Activated naive CD4-positive, alpha-beta T cell treated with anti-CD3 and anti-CD28 coated beads, Interleukin-2, amount 50 U/mL, for 24 hours (primary cell): Measurements from ENCODE around the gene MYZAP.
A peak's percentile ranks its signal among the peaks of the same experiment; 100 is the strongest.

ENCODE experiments used
- H3K27ac Mint-ChIP-seq: one replicate; pipeline ENCODE4 v1.8.0; 2021; ENCODE audit warnings: mild to moderate bottlenecking, mixed read lengths
- H3K27me3 Mint-ChIP-seq: one replicate; pipeline ENCODE4 v1.8.0; 2021; ENCODE audit warnings: mixed read lengths
- H3K36me3 Mint-ChIP-seq: one replicate; pipeline ENCODE4 v1.8.0; 2021; ENCODE audit warnings: mixed read lengths
- H3K4me1 Mint-ChIP-seq: one replicate; pipeline ENCODE4 v1.8.0; 2021; ENCODE audit warnings: mixed read lengths
- H3K4me3 Mint-ChIP-seq: one replicate; pipeline ENCODE4 v1.8.0; 2021; ENCODE audit warnings: mild to moderate bottlenecking, mixed read lengths
- H3K9me3 Mint-ChIP-seq: one replicate; pipeline ENCODE4 v1.8.0; 2021; ENCODE audit warnings: mixed read lengths

Gene MYZAP

DNA sequence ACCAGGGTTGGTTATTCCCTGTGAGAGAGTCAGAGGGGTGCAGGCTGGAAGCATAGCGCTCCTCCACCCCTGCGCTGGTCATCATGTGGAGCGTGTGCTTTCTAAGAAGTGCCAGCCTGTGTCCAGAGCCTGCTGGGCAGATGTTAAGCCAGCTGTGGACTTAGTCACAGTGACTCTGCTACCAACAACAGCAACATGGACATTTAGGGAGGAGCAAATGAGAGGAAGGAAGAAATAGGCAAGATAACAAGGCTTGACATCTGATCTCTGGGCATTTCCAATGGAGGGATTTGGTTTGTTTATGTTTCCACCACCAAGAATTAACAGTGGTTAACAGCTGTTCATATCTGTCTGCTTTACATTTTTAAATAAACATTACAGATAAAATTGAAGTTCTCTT, 36.4 kb upstream of the MYZAP start:
- no peaks in the 10 kb centered on the region for H3K36me3 Mint-ChIP-seq
- H3K4me1 Mint-ChIP-seq, result peaks cover 5% of the 10 kb centered on the region
- H3K4me3 Mint-ChIP-seq, result no peak overlapping the region
- no peaks in the 10 kb centered on the region for H3K27me3 Mint-ChIP-seq
- no peaks in the 10 kb centered on the region for H3K9me3 Mint-ChIP-seq
- no peak overlapping the region for H3K27ac Mint-ChIP-seq

DNA sequence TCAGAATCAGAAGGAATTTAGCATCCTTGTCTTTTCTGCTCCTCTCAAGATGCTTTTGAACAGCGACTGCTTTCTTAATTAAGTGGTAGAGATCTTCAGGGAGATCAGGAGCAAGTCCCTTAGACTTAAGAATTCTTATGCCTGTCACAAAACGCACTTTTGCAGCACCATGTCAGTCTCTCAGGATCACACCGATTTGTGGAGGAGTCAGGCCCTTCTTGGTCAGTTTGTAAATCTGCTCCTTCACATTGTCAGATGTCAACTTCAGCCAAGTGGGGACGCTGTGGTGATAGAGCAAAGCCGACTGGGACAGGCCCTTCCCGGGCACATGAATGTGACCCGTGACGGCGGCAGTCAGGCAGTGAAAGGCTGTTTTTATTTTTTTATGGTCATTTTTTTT, 35.7 kb upstream of the MYZAP start:
- Mint-ChIP-seq H3K4me1 (peaks cover 11% of the 10 kb centered on the region), H3K36me3 (no peaks in the 10 kb centered on the region), H3K27me3 (no peaks in the 10 kb centered on the region)

DNA sequence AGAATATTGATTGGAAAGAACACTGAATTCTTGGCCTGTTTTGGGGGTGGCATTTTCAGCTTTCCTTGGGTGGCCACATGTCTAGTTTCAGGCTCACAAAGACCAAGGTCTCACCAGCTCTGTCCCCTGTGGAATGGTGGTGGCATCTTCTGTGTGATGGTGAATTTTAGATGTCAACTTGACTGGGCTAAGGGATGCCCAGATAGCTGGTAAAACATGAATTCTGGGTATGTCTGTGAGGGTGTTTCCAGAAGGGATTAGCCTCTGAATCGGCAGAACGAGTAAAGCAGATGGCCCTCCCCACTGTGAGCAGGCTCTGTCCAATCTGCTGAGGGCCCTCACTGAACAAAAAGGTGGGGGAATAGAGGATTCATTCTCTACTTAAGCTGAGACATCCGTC, 34.4 kb upstream of the MYZAP start:
- Mint-ChIP-seq H3K36me3 (peaks cover 3% of the 10 kb centered on the region), H3K4me1 (peaks cover 23% of the 10 kb centered on the region), H3K27ac (no peak overlapping the region), H3K27me3 (no peaks in the 10 kb centered on the region), H3K9me3 (peaks cover 5% of the 10 kb centered on the region), H3K4me3 (no peak overlapping the region)

More for the DNA sequence above, 35.7 kb upstream of the MYZAP start:
- Mint-ChIP-seq H3K27ac (no peak overlapping the region), H3K4me3 (no peak overlapping the region), H3K9me3 (no peaks in the 10 kb centered on the region)

DNA sequence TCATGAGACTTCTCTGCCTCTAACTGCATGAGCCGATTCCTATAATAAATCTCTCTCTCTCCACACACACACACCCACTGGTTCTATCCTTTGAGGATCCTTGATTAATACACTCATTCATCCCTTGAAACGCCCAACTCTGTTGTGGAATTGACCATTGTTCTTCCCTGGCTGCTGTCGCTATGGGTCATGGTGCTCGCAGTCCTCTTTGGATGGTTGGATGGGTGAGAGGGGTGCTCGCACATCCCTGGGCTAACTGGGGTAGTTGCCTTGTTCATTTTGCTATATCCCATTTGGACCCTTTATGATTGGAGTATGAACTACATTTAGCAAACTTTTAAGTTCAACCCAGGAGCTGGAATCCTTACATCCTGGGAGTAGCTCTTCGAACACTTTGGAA, 33.9 kb upstream of the MYZAP start:
- H3K4me1 Mint-ChIP-seq, result peaks cover 29% of the 10 kb centered on the region
- H3K9me3 Mint-ChIP-seq, result peaks cover 5% of the 10 kb centered on the region
- H3K36me3 Mint-ChIP-seq, result peaks cover 3% of the 10 kb centered on the region
- H3K27ac Mint-ChIP-seq, result no peak overlapping the region
- H3K27me3 Mint-ChIP-seq, result no peaks in the 10 kb centered on the region
- H3K4me3 Mint-ChIP-seq, result no peak overlapping the region

DNA sequence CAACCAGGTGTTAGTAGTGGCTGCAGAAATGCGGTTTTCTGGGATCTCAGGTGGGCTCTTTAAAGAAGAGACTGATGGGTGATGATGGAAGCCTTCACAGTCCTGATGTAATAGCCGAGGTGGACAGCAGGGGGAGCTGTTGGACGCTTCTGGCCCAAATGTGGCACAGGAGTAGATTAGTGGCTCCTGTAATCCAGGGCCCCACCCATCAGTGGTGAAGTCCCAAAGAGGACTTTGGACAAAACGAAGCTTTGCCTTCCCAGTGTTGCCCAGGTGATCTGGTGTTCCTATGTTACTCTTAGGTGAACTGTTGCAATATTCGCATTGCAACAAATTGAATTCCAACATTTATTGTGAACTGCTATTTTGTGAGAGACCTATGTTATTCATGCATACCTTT, 31.8 kb upstream of the MYZAP start:
- peaks cover 5% of the 10 kb centered on the region for H3K9me3 Mint-ChIP-seq
- H3K4me3 Mint-ChIP-seq, result no peak overlapping the region
- H3K27ac Mint-ChIP-seq, result peak overlapping the region; percentile 37
- H3K4me1 Mint-ChIP-seq, result peaks cover 40% of the 10 kb centered on the region
- H3K27me3 Mint-ChIP-seq, result no peaks in the 10 kb centered on the region
- peaks cover 3% of the 10 kb centered on the region for H3K36me3 Mint-ChIP-seq

DNA sequence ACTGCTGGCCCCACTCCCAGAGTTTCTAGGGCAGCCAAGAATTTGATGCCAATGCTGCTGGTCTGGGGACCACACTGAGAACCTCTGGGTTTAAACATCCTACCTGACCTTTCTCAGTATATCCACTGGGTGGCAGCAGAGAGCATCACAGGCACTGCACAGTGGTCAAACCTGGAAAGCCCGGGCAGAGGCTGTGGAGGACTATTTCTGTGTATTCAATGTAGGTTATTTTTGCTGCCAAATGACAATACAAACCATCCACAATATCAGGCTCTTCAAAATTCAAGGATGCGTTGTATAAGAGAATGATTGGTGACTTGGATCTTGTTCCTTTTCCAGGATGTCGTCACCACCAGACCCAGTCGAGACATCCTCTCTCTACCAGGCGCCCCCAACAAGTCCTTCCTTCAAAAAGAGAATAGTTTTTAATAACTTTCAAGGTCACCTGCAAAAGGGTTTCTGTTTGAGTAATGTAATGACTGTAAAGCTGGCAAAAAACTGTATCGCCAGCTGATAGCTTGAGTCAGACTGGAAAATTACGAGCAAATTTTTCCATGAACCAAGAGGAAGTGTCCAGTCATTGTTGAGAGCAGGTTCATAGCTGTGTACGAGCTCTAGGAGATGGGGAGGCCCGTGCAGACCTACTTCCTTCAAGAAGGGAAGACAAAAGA, 30.5 kb upstream of the MYZAP start:
- Mint-ChIP-seq H3K27ac (peak overlapping the region; percentile 98), H3K36me3 (peaks cover 3% of the 10 kb centered on the region), H3K4me3 (peak overlapping the region; percentile 74), H3K4me1 (peaks cover 50% of the 10 kb centered on the region), H3K27me3 (no peaks in the 10 kb centered on the region), H3K9me3 (peaks cover 5% of the 10 kb centered on the region)

DNA sequence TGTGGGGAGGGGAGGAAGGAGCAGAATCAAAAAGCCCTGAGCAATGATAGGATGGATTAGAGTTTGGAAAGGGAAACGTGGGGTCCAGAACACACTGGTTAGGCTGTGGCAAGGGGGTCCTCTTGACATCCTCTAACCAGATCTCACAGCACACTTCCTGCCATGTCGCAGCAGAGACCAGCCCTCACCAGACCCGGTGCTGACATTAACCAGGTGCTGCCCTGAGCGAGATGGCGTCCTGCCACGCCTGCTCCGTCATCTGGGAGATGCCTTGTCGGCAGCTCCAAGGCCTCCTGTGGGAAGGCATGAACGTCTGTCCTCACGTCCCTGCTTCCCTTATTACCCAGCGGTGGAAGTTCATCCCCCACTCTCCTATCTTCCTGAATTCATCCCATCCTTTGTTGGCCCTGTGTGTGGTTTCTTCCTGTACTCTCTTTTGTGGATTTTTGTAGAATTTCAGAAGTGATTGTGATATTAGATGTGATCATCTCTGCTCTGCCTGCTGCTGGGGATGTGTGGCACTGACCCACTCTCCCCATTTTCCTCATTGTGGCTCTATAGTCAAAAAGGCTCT, 29.4 kb upstream of the MYZAP start:
- Mint-ChIP-seq H3K36me3 (peaks cover 3% of the 10 kb centered on the region), H3K4me1 (peaks cover 54% of the 10 kb centered on the region), H3K9me3 (peaks cover 5% of the 10 kb centered on the region), H3K4me3 (no peak overlapping the region), H3K27me3 (no peaks in the 10 kb centered on the region), H3K27ac (peak overlapping the region; percentile 89)

DNA sequence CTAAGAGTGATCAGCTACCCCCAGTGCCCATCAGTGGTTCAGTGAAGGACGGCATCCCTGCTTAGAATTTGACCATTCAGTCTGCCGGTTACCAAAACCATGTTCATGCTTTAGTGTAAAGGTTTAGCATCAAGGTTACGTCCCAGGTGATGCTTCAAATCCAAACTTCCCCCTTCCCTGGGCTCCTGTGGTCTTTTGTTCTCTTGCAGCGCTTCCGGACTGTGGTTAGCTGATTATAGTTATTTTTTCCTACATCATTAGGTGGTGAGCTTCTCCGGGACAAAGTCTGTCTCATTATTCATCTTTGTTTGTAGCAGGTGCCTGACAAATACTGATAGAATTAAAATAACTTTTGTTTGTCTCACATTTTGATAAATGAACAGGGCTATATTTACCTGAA, 28.3 kb upstream of the MYZAP start:
- Mint-ChIP-seq H3K27ac (peak overlapping the region; percentile 64), H3K4me1 (peaks cover 54% of the 10 kb centered on the region), H3K27me3 (no peaks in the 10 kb centered on the region), H3K36me3 (peaks cover 3% of the 10 kb centered on the region), H3K9me3 (peaks cover 5% of the 10 kb centered on the region), H3K4me3 (peak overlapping the region; percentile 21)

DNA sequence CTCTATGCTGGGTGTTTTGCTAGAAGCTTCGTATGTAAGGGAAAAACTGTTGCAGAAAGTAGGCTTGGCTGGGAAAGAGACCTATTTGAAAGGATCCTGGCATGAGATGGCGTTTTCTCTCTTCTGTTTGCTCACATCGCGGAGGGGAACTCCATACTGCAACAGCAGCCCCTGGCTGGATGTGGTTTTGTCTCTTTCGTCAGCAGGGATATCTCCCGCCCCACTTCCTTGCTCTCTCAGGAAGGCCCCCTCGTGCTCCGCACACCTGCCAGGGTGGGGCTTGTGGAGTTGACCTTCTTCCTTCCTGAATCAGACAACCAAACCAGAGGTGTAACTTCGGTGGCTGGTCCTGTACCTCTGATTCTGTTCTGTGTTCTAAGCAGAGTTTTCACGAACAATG, 26.4 kb upstream of the MYZAP start:
- Mint-ChIP-seq H3K36me3 (peaks cover 3% of the 10 kb centered on the region), H3K9me3 (peaks cover 5% of the 10 kb centered on the region), H3K4me3 (peak overlapping the region; percentile 63), H3K27ac (peak overlapping the region; percentile 65), H3K27me3 (no peaks in the 10 kb centered on the region), H3K4me1 (peaks cover 49% of the 10 kb centered on the region)

DNA sequence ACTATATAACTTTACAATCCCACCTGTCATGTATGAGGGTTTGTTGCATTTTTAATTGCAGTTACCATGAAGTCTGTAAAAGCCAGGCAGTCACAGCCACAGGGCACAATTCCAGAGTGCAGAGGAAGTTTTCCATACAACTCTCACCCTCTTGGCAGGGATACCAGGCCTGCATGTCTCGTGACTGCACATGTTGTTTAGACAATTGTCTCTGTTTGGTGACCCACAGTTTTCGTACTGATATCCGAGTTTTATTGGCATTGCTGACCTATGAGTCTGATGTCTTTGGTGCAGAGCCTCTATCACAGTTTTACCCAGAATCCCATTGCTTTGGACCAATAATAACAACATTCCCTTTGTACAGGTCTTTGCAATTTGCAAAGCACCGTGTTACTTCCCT, 24.9 kb upstream of the MYZAP start:
- H3K9me3 Mint-ChIP-seq, result no peaks in the 10 kb centered on the region
- no peak overlapping the region for H3K27ac Mint-ChIP-seq
- H3K36me3 Mint-ChIP-seq, result no peaks in the 10 kb centered on the region
- H3K27me3 Mint-ChIP-seq, result no peaks in the 10 kb centered on the region
- peaks cover 35% of the 10 kb centered on the region for H3K4me1 Mint-ChIP-seq
- no peak overlapping the region for H3K4me3 Mint-ChIP-seq

DNA sequence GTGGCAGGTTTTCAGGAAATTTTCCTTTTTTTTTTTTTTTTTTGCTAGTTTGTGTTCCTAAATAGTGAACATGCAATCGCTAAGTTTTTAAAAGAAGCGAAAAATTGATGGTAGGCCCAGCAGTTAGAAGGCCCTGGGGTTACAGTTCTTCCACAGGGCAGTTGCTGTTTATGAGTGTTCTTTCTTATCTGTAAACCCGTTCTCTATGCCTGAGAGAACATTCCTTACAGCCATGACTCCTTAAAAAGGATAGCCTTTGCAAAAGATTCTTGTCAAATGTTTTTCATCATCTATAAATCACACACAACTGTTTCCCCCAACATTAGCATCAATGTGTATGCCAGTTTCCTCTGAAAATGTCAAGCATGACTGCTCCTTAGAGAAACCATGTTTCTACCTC, 23.8 kb upstream of the MYZAP start:
- no peak overlapping the region for H3K4me3 Mint-ChIP-seq
- no peaks in the 10 kb centered on the region for H3K9me3 Mint-ChIP-seq
- no peaks in the 10 kb centered on the region for H3K36me3 Mint-ChIP-seq
- no peaks in the 10 kb centered on the region for H3K27me3 Mint-ChIP-seq
- H3K4me1 Mint-ChIP-seq, result peaks cover 25% of the 10 kb centered on the region
- no peak overlapping the region for H3K27ac Mint-ChIP-seq

DNA sequence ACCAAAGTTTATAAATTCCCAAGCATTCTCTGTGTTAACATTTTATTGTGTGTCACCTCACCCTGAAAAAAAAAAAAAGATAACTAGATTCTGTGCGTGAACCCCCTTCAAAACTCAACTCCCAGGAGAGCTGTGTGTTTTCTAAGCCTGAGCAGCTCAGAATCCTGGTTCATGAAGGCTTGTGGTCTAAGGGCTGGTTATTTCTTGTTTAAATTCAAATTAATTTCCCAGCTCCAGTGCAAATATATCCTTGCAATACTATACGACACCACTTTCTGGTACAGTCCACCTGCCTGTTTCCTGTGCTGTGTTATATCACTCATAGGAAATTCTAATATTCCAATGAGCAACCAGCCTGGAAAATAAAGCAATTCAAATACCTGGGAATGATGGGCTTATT, 23.4 kb upstream of the MYZAP start:
- no peak overlapping the region for H3K27ac Mint-ChIP-seq
- H3K36me3 Mint-ChIP-seq, result no peaks in the 10 kb centered on the region
- peaks cover 21% of the 10 kb centered on the region for H3K4me1 Mint-ChIP-seq
- no peaks in the 10 kb centered on the region for H3K9me3 Mint-ChIP-seq
- H3K4me3 Mint-ChIP-seq, result no peak overlapping the region
- no peaks in the 10 kb centered on the region for H3K27me3 Mint-ChIP-seq

DNA sequence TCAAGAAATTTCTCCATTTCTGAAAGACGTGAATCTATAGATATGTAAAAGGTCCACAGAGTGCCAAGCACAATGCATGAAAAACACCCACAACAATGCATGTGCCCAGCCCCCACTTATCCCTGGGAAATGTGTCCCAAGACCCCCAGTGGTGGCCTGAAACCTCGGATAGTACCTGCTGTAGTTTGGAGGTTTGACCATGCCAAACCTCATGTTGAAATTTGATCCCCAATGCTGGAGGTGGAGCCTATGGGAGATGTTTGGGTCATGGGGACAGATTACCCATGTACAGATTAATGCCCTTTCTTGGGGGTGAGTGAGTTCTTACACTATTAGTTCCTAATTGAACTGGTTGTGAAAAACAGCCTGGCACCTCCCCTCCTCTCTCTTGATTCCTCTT, 21.4 kb upstream of the MYZAP start:
- no peak overlapping the region for H3K27ac Mint-ChIP-seq
- no peaks in the 10 kb centered on the region for H3K36me3 Mint-ChIP-seq
- H3K4me1 Mint-ChIP-seq, result peaks cover 10% of the 10 kb centered on the region
- no peaks in the 10 kb centered on the region for H3K9me3 Mint-ChIP-seq
- no peaks in the 10 kb centered on the region for H3K27me3 Mint-ChIP-seq
- no peak overlapping the region for H3K4me3 Mint-ChIP-seq

DNA sequence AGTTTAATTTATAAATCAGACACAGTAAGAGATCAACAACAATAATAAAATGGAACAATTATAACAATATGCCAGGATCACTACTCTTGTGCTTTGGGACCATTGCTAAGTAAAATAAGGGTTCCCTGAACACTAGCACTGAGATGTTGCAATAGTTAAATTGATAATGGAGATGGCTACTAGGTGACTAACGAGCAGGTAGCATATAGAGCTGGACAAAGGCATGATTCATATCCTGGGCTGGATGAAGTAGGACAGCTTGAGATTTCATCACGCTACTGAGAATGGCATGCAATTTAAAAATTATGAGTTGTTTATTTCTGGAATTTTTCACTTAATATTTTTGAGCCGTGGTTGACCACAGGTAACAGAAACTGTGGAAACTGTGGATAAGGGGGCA, 20.7 kb upstream of the MYZAP start:
- Mint-ChIP-seq H3K36me3 (no peaks in the 10 kb centered on the region), H3K9me3 (no peaks in the 10 kb centered on the region)

DNA sequence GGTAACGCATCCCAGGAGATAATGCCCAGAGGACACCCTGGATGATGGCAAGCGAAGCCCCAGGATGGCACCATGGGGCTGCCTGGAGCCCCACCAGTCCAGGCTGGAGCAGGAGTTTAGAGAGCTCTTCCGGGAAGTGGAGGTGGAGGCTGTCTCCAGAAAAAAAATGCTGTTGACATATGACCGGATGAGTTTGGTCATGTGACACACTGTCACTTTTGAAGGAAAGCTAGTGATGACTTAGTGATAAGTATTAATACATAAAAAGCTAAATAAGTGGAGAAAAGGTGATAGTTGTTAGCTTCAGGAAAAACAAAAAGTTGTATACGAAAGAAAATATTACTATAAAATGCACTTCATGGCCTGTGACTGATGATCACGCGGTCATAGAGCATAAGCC, 20.0 kb upstream of the MYZAP start:
- no peaks in the 10 kb centered on the region for H3K36me3 Mint-ChIP-seq
- no peaks in the 10 kb centered on the region for H3K27me3 Mint-ChIP-seq
- no peak overlapping the region for H3K27ac Mint-ChIP-seq
- H3K4me3 Mint-ChIP-seq, result no peak overlapping the region
- no peaks in the 10 kb centered on the region for H3K4me1 Mint-ChIP-seq
- H3K9me3 Mint-ChIP-seq, result no peaks in the 10 kb centered on the region

More for the DNA sequence above, 20.7 kb upstream of the MYZAP start:
- no peak overlapping the region for H3K4me3 Mint-ChIP-seq
- no peak overlapping the region for H3K27ac Mint-ChIP-seq
- H3K27me3 Mint-ChIP-seq, result no peaks in the 10 kb centered on the region
- peaks cover 5% of the 10 kb centered on the region for H3K4me1 Mint-ChIP-seq

DNA sequence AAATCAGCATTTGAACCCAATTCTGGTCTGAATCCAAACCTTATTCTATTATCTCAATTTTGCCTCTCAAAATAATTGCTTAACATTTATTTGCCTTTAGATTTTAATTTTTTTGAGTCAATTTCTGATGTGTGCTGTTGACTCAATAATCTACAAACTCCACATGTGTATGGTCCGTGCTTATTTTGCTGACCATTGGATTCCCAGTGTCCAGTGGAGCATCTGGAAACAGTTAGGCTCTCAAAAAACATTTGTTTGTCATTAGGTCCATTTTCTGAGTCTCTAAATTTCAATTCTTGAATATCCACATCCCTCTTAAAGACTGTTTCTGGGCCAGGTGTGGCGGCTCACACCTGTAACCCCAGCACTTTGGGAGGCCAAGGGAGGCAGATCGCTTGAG, 19.2 kb upstream of the MYZAP start:
- Mint-ChIP-seq H3K36me3 (no peaks in the 10 kb centered on the region), H3K9me3 (no peaks in the 10 kb centered on the region), H3K27me3 (no peaks in the 10 kb centered on the region), H3K27ac (no peak overlapping the region), H3K4me3 (no peak overlapping the region), H3K4me1 (no peaks in the 10 kb centered on the region)

DNA sequence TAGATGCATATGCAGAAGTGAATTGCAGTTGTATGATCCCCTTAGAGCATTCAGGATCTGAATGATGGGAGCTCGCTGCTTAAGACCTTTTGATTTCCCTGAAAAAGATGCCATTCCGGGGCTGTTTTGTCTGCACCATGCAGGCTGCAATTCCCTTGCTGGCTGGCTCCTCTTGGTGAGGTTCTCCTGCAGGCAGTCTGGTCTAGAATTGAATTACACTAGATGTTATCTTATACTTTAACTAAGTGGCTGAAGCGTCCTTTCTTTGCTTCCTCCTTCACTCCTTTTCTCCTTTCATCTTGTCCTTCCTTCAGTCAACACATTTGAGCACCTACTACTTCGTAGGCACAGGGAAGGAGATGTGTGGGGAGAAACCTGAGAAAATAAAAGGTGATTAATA, 18.6 kb upstream of the MYZAP start:
- Mint-ChIP-seq H3K27ac (no peak overlapping the region), H3K9me3 (no peaks in the 10 kb centered on the region), H3K4me3 (no peak overlapping the region), H3K27me3 (no peaks in the 10 kb centered on the region), H3K4me1 (no peaks in the 10 kb centered on the region), H3K36me3 (no peaks in the 10 kb centered on the region)
